T-cell (primary cell): ENCODE measurements around the gene SYAP1. TPM values are rescaled to one million over a fixed set of nuclear protein-coding genes. Genes with fewer than 3 reads are reported as not detected.

Experiments
- ATAC-seq, 4 experiments: fragments of 200-7000 bp in 3 of 4; fragments of 150-1000 bp in 1 of 4; cut with Tn5 transposase; replicated peaks in 1 of 4; 1 replicate in 3 of 4; 2 replicates in 1 of 4; pipeline ENCODE4 v1.10.0; 2021; ENCODE audit warnings: moderate library complexity in 3 of 4, mild to moderate bottlenecking in 2 of 4, moderate number of reproducible peaks in 1 of 4
- CTCF ChIA-PET, 2 donors: fragments of 300-600 bp; sonication (Branson Sonifier 250); formaldehyde crosslinking; loops; one replicate each; lab custom pipeline; 2022; ENCODE audit warnings: antibody characterized with exemption in 2 of 2; lab: Charles Lee
- POLR2A ChIA-PET, 2 donors: fragments of 300-600 bp; sonication (Branson Sonifier 250); formaldehyde crosslinking; loops; one replicate each; lab custom pipeline; 2022; ENCODE audit warnings: antibody characterized with exemption in 2 of 2; lab: Charles Lee
- DNase-seq, 35 experiments: peaks; one replicate each; pipeline versions ENCODE4 v3.0.0 to v3.0.0-alpha.2; 2013 to 2023
- H3K27ac ChIP-seq: one replicate; pipeline ENCODE4 v1.5.1; 2013; ENCODE audit warnings: low read length
- H3K27me3 ChIP-seq, 2 experiments: replicated peaks in 1 of 2; 1 replicate in 1 of 2; 2 replicates in 1 of 2; pipeline versions ENCODE4 v1.6.1 to v1.7.0; 2013; ENCODE audit warnings: low read length in 1 of 2, mixed read lengths in 1 of 2; ENCODE audit not compliant: control insufficient read depth in 2 of 2, insufficient read depth in 2 of 2; ENCODE audit errors: extremely low read depth in 1 of 2
- H3K36me3 ChIP-seq, 2 donors: 1 replicate in 1 of 2; 2 replicates in 1 of 2; pipeline versions ENCODE4 v1.6.1 to v1.7.0; 2013; ENCODE audit warnings: low read length in 1 of 2; ENCODE audit not compliant: control insufficient read depth in 2 of 2, insufficient read depth in 1 of 2; ENCODE audit errors: extremely low read depth in 1 of 2
- H3K4me1 ChIP-seq, 2 experiments: 1 replicate in 1 of 2; 2 replicates in 1 of 2; pipeline versions ENCODE4 v1.6.1 to v1.7.0; 2013; ENCODE audit warnings: low read length in 2 of 2, mixed read lengths in 1 of 2; ENCODE audit not compliant: insufficient read depth in 2 of 2, control insufficient read depth in 1 of 2; ENCODE audit errors: extremely low read depth in 1 of 2
- H3K4me3 ChIP-seq, 2 donors: 1 replicate in 1 of 2; 2 replicates in 1 of 2; pipeline versions ENCODE4 v1.5.1 to v1.7.0; 2013; ENCODE audit warnings: mild to moderate bottlenecking in 2 of 2, low read length in 1 of 2, moderate library complexity in 1 of 2; ENCODE audit not compliant: control insufficient read depth in 1 of 2; ENCODE audit errors: extremely low read depth in 1 of 2
- H3K9me3 ChIP-seq: 2 replicates; pipeline ENCODE4 v1.7.0; 2013
- H3K27ac Mint-ChIP-seq, 2 donors: one replicate each; pipeline ENCODE4 v1.8.0; 2020 to 2021; ENCODE audit warnings: mild to moderate bottlenecking in 2 of 2, mixed read lengths in 2 of 2
- H3K27me3 Mint-ChIP-seq, 2 donors: one replicate each; pipeline ENCODE4 v1.8.0; 2021 to 2022; ENCODE audit warnings: mixed read lengths in 2 of 2
- H3K36me3 Mint-ChIP-seq: one replicate; pipeline ENCODE4 v1.8.0; 2021; ENCODE audit warnings: mixed read lengths
- H3K4me1 Mint-ChIP-seq, 3 donors: one replicate each; pipeline ENCODE4 v1.8.0; 2020 to 2022; ENCODE audit warnings: mixed read lengths in 3 of 3, mild to moderate bottlenecking in 1 of 3
- H3K4me3 Mint-ChIP-seq, 3 donors: one replicate each; pipeline ENCODE4 v1.8.0; 2020 to 2022; ENCODE audit warnings: mild to moderate bottlenecking in 3 of 3, mixed read lengths in 3 of 3, moderate library complexity in 3 of 3
- H3K9me3 Mint-ChIP-seq, 3 donors: one replicate each; pipeline ENCODE4 v1.8.0; 2020 to 2022; ENCODE audit warnings: mixed read lengths in 3 of 3
- WGBS: methylation state at CpG from one replicate; pipeline ENCODE4 v1.1.5; 2013; ENCODE audit warnings: missing lambda C conversion rate; ENCODE audit not compliant: insufficient coverage; 5-methylcytosine and 5-hydroxymethylcytosine counted together
- total RNA-seq, 35 experiments: library from RNA in 6 of 35; stranded (reverse) in 6 of 35; fragments of 120-200 nt in 1 of 35; gene quantifications; one replicate each; pipeline versions ENCODE4 v1.2.1 to v1.2.4 and lab custom pipeline; 2013 to 2026

Gene SYAP1
- total RNA-seq, 5 donors from 2014 or later (not counting 1 experiment from before 2014, with no cell fraction given) = 12.5 to 53.2 (median 19.3) TPM

DNA sequence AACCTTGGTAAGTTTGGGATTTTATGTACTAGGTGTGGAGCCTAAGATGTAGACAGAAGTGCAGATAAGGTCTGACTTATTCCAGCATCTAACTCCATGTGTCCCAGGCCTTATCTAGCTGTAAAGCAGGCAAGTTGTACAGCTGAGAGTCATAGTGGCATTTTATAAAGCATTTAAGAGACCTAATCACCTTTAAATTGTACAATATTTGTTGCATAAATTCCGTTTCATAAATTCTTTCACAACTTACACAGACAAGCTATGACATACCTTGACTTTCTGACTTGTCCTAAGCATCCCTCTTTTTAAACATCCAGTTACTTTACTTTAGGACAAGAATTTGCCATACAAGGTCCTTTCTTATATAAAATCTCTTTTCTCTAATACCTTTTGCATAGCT lies 11.0 kb downstream of the SYAP1 start:
- Mint-ChIP-seq H3K4me1 (peaks cover 10 to 18% (median 16%) of the 10 kb centered on the region in 3 donors), H3K27me3 (no peaks in the 10 kb centered on the region), H3K27ac (no peak overlapping the region), H3K9me3 (no peaks in the 10 kb centered on the region), H3K36me3 (peaks cover 4% of the 10 kb centered on the region), H3K4me3 (no peak overlapping the region)
- no peaks in the 10 kb centered on the region for H3K9me3 ChIP-seq
- peaks cover 0 to 5% of the 10 kb centered on the region in 2 donors for H3K36me3 ChIP-seq
- CTCF ChIA-PET = no interaction called here
- DNase-seq (no peak), ATAC-seq (no peak)
- no peak overlapping the region for H3K27ac ChIP-seq
- WGBS = no CpG with 5 or more reads among the region's 1 CpG
- POLR2A ChIA-PET = interaction anchor here in 1 of 2 donors (1.5 kb wide), 1 partner anchor 8 kb away, joined by 4 read pairs; no protein-coding TSS in a partner anchor
- H3K4me1 ChIP-seq = no peaks in the 10 kb centered on the region
- H3K27me3 ChIP-seq = no peaks in the 10 kb centered on the region
- H3K4me3 ChIP-seq = no peak overlapping the region

DNA sequence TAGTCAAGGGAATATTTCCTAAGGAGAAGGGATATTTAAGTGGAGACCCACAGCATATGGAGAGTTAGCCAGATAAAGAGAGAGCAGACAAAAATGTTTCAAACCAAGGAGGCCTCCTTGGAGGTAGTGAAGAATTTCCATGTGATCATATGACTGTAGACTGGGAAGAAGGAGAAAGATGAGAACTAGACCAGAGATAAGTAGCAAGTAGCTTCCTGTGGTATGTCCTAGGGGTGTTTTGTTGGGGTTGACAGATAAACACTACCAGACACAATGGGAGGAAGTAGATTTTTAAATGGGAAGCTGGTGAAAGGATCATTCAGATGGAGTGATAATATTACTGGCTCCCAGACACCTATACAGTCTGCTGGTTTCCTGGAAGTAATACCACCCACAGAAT lies 13.6 kb downstream of the SYAP1 start:
- POLR2A ChIA-PET = no interaction called here
- H3K36me3 ChIP-seq = peaks cover 8 to 21% of the 10 kb centered on the region in 2 donors
- Mint-ChIP-seq H3K27me3 (no peaks in the 10 kb centered on the region), H3K9me3 (no peaks in the 10 kb centered on the region), H3K4me1 (peaks cover 6 to 13% (median 7%) of the 10 kb centered on the region in 3 donors), H3K27ac (no peak overlapping the region), H3K36me3 (peaks cover 16% of the 10 kb centered on the region), H3K4me3 (no peak overlapping the region)
- H3K4me3 ChIP-seq = no peak overlapping the region
- DNase-seq (no peak), ATAC-seq (peak in 1 of 4 experiments; percentile 11)
- no peak overlapping the region for H3K27ac ChIP-seq
- H3K27me3 ChIP-seq = no peaks in the 10 kb centered on the region
- no peaks in the 10 kb centered on the region for H3K4me1 ChIP-seq
- CTCF ChIA-PET = interaction anchor here in 1 of 2 donors (0.6 kb wide), 1 partner anchor 242 kb away, joined by 5 read pairs; no protein-coding TSS in a partner anchor
- no peaks in the 10 kb centered on the region for H3K9me3 ChIP-seq

DNA sequence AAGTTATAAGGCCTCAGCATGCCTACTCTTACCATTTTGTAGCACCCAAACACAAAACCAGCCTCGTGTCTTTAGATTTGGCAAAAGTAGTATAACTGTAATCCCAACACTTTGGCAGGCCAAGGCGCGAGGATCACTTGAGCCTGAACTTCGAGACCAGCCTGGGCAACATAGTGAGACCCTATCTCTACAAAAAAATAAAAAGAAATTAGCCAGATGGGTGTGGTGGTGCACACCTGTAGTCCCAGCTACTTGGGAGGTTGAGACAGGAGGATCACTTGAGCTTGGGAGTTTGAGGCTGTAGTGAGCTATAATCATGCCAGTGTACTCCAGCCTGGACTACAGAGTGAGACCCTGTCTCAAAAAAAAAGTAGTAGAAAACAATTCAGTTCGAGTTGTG lies 17.6 kb downstream of the SYAP1 start:
- H3K9me3 ChIP-seq = no peaks in the 10 kb centered on the region
- CTCF ChIA-PET = no interaction called here
- Mint-ChIP-seq H3K36me3 (peaks cover 21% of the 10 kb centered on the region), H3K4me3 (no peak overlapping the region), H3K4me1 (peaks cover 4 to 13% (median 6%) of the 10 kb centered on the region in 3 donors), H3K27ac (no peak overlapping the region), H3K27me3 (no peaks in the 10 kb centered on the region), H3K9me3 (no peaks in the 10 kb centered on the region)
- H3K4me1 ChIP-seq = no peaks in the 10 kb centered on the region
- DNase-seq (no peak), ATAC-seq (no peak)
- POLR2A ChIA-PET = no interaction called here
- H3K27ac ChIP-seq = no peak overlapping the region
- no CpG with 5 or more reads among the region's 5 CpGs for WGBS
- H3K4me3 ChIP-seq = no peak overlapping the region
- H3K27me3 ChIP-seq = no peaks in the 10 kb centered on the region
- peaks cover 8 to 21% of the 10 kb centered on the region in 2 donors for H3K36me3 ChIP-seq

DNA sequence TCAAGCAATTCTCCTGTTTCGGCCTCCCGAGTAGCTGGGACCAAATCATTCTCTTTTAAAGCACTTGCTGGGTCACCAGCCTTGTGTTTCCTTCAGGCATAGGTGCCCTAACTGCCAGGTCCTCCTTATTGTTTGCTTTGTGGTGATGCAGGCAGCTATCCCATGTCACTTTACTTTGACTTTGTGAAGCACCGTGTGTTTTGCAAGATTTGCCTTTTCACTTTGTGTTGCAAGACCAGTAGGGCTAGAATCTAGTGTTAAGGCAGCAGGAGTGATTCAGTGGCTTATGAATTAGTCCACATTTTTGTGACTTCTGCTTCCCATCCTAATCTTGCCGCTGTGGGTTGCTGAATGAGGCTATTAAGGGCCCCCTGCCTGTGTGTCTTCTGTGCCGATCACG lies 20.2 kb downstream of the SYAP1 start:
- Histone ChIP-seq H3K4me1 (no peaks in the 10 kb centered on the region), H3K4me3 (no peak overlapping the region), H3K36me3 (peaks cover 8 to 29% of the 10 kb centered on the region in 2 donors), H3K27ac (no peak overlapping the region), H3K27me3 (no peaks in the 10 kb centered on the region), H3K9me3 (no peaks in the 10 kb centered on the region)
- Mint-ChIP-seq H3K4me3 (no peak overlapping the region), H3K27ac (no peak overlapping the region), H3K36me3 (peaks cover 25% of the 10 kb centered on the region), H3K27me3 (no peaks in the 10 kb centered on the region), H3K9me3 (no peaks in the 10 kb centered on the region), H3K4me1 (peaks cover 0 to under 1% (median 0%) of the 10 kb centered on the region in 3 donors)
- DNase-seq (no peak), ATAC-seq (no peak)
- ChIA-PET POLR2A (interaction anchor here (0.6 kb wide), 2 partner anchors 19 to 101 kb away, joined by 6 read pairs; no protein-coding TSS in a partner anchor), CTCF (interaction anchor here in 1 of 2 donors (0.5 kb wide), 1 partner anchor 65 kb away, joined by 4 read pairs; no protein-coding TSS in a partner anchor)
- WGBS = 100% methylated on average over 3 of the region's 6 CpGs

DNA sequence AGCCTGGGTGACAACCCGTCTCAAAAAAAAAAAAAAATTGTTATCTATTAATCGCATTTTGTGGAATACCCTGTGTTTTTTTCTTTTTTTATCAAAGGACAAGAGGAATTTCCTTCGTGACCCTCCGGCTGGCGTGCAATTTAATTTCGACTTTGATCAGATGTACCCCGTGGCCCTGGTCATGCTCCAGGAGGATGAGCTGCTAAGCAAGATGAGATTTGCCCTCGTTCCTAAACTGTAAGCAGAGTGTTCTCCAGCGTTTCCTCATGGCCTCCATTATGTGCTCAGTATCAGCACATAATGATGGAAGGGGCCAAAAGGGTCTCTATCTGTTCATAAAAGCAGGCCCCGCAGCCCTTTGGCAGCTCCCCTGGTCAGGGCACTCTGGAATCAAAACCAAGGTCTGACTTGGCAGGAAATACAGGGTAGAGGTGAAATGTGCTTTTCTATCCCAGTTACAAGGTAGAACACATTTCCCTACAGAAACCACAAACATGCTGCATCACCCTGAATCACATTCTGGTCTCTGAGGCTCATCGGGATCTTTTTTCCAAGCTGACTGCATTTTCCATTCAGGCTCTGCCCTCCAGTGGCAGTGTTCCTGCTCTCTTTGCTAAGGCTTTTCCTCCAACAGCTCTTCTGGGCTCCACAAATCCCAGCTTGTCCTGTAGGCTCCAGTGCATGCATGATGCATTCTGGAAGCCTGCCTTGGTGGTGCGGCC lies 24.4 kb downstream of the SYAP1 start:
- H3K4me1 ChIP-seq = no peaks in the 10 kb centered on the region
- H3K9me3 ChIP-seq = no peaks in the 10 kb centered on the region
- ATAC-seq = no peak
- POLR2A ChIA-PET = no interaction called here
- CTCF ChIA-PET = no interaction called here
- H3K27ac ChIP-seq = no peak overlapping the region
- Mint-ChIP-seq H3K9me3 (no peaks in the 10 kb centered on the region), H3K36me3 (peaks cover 16% of the 10 kb centered on the region), H3K27me3 (no peaks in the 10 kb centered on the region), H3K27ac (no peak overlapping the region), H3K4me1 (no peaks in the 10 kb centered on the region), H3K4me3 (no peak overlapping the region)
- DNase-seq = no peak
- WGBS = 98% methylated on average over 7 of the region's 12 CpGs
- H3K27me3 ChIP-seq = no peaks in the 10 kb centered on the region
- no peak overlapping the region for H3K4me3 ChIP-seq
- peaks cover 9 to 27% of the 10 kb centered on the region in 2 donors for H3K36me3 ChIP-seq

DNA sequence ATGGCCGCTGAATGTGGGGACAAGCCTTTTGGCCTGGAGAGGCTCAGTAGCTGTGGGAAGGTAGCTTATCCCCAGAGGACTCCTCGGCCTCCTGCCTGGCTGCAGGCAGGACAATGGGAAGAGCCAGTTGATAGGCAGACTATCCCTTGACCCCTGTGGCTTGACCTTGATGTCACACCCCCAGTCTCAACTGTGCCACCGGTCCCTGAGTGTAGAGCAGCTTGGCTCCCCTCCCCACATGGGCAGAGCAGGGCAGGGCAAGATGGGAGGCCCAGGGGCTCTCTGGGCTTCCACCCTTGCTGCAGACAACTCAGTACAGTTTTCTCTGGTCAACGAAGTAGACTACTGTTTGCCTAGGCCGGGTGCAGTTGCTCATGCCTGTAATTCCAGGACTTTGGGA lies 25.7 kb downstream of the SYAP1 start:
- H3K4me3 Mint-ChIP-seq = no peak overlapping the region
- Histone ChIP-seq H3K4me1 (no peaks in the 10 kb centered on the region), H3K9me3 (no peaks in the 10 kb centered on the region), H3K27ac (no peak overlapping the region), H3K27me3 (no peaks in the 10 kb centered on the region), H3K4me3 (no peak overlapping the region), H3K36me3 (peaks cover 14 to 27% of the 10 kb centered on the region in 2 donors)
- no peak overlapping the region for H3K27ac Mint-ChIP-seq
- no CpG with 5 or more reads among the region's 5 CpGs for WGBS
- H3K27me3 Mint-ChIP-seq = no peaks in the 10 kb centered on the region
- no peaks in the 10 kb centered on the region for H3K4me1 Mint-ChIP-seq
- ChIA-PET POLR2A (interaction anchor here (0.7 kb wide), 2 partner anchors 9 to 22 kb away, joined by 3 to 4 read pairs; no protein-coding TSS in a partner anchor), CTCF (interaction anchor here in 1 of 2 donors (0.6 kb wide), 1 partner anchor 67 kb away, joined by 3 read pairs; no protein-coding TSS in a partner anchor)
- peaks cover 19% of the 10 kb centered on the region for H3K36me3 Mint-ChIP-seq
- ATAC-seq (peak in 1 of 4 experiments; percentile 28), DNase-seq (no peak)
- H3K9me3 Mint-ChIP-seq = no peaks in the 10 kb centered on the region
